H1 (cell line): ENCODE measurements around the gene EPX. TPM values are rescaled to one million over a fixed set of nuclear protein-coding genes. Genes with fewer than 3 reads are reported as not detected.

ENCODE experiments used
- CTCF ChIA-PET: fragments of 300-600 bp; sonication (Branson Sonifier 250); formaldehyde crosslinking; loops from one replicate; lab custom pipeline; 2021; ENCODE audit not compliant: partially characterized antibody; lab: Charles Lee
- POLR2A ChIA-PET: fragments of 300-600 bp; sonication (Branson Sonifier 250); formaldehyde crosslinking; loops from one replicate; lab custom pipeline; 2021; ENCODE audit warnings: inconsistent platforms; ENCODE audit not compliant: partially characterized antibody; lab: Charles Lee
- DNase-seq, 2 experiments: peaks; one replicate each; pipeline versions ENCODE4 v3.0.0 to v3.0.0-alpha.2; 2010 to 2022; ENCODE audit warnings: low spot score in 2 of 2, low read depth in 1 of 2, mixed read lengths in 1 of 2
- FAIRE-seq: peaks from 2 replicates; lab custom pipeline; 2011; peaks lifted over from hg19 to GRCh38; lab: Jason Lieb, UNC
- H2AFZ ChIP-seq: 2 replicates; pipeline ENCODE4 v1.8.1; 2012; ENCODE audit warnings: low read length, inconsistent platforms
- H2AK5ac ChIP-seq: 2 replicates; pipeline ENCODE4 v1.6.1; 2013; ENCODE audit warnings: low read depth, low read length
- H2BK120ac ChIP-seq: replicated peaks from 2 replicates; pipeline ENCODE3; 2013; ENCODE audit warnings: low read depth, low read length, inconsistent platforms
- H2BK12ac ChIP-seq: 2 replicates; pipeline ENCODE4 v1.6.1; 2013; ENCODE audit warnings: low read depth, low read length
- H2BK15ac ChIP-seq: 2 replicates; pipeline ENCODE4 v1.6.1; 2013; ENCODE audit warnings: low read length
- H2BK20ac ChIP-seq: 2 replicates; pipeline ENCODE4 v1.6.1; 2013; ENCODE audit warnings: low read length
- H2BK5ac ChIP-seq: 2 replicates; pipeline ENCODE4 v1.6.1; 2013; ENCODE audit warnings: low read depth, low read length
- H3K14ac ChIP-seq: 2 replicates; pipeline ENCODE4 v1.6.1; 2013; ENCODE audit warnings: inconsistent platforms; ENCODE audit not compliant: insufficient read length
- H3K18ac ChIP-seq: 2 replicates; pipeline ENCODE4 v1.6.1; 2013; ENCODE audit warnings: low read length; ENCODE audit errors: extremely low read depth
- H3K23ac ChIP-seq: 2 replicates; pipeline ENCODE4 v1.6.1; 2013; ENCODE audit warnings: inconsistent platforms; ENCODE audit not compliant: insufficient read length
- H3K23me2 ChIP-seq: 2 replicates; pipeline ENCODE4 v1.6.1; 2013; ENCODE audit warnings: low read depth, low read length
- H3K27ac ChIP-seq: 2 replicates; pipeline ENCODE4 v1.6.1; 2011; ENCODE audit warnings: low read depth, low read length, inconsistent platforms
- H3K27me3 ChIP-seq, 4 experiments: replicated peaks in 1 of 4; 1 replicate in 1 of 4; 2 replicates in 3 of 4; pipeline versions ENCODE4 v1.6.1 to v1.8.1; 2011 to 2013; ENCODE audit warnings: low read length in 3 of 4, mild to moderate bottlenecking in 3 of 4, inconsistent platforms in 2 of 4, mixed read lengths in 2 of 4, moderate library complexity in 1 of 4; ENCODE audit not compliant: control insufficient read depth in 3 of 4, insufficient read depth in 3 of 4; ENCODE audit errors: extremely low read depth in 1 of 4
- H3K36me3 ChIP-seq, 4 experiments: 2 replicates each; pipeline versions ENCODE4 v1.6.1 to v1.8.1; 2011 to 2013; ENCODE audit warnings: mild to moderate bottlenecking in 4 of 4, low read length in 3 of 4, moderate library complexity in 2 of 4, control low read depth in 1 of 4, inconsistent platforms in 1 of 4; ENCODE audit not compliant: insufficient read depth in 4 of 4, control insufficient read depth in 2 of 4
- H3K4ac ChIP-seq: replicated peaks from 2 replicates; pipeline ENCODE3; 2013; ENCODE audit warnings: low read length, low read depth, mixed read lengths, inconsistent platforms; ENCODE audit not compliant: insufficient read length
- H3K4me1 ChIP-seq, 4 experiments: replicated peaks in 1 of 4; 1 replicate in 1 of 4; 2 replicates in 3 of 4; pipeline versions ENCODE4 v1.6.1 to v1.8.1; 2011 to 2013; ENCODE audit warnings: low read length in 3 of 4, inconsistent platforms in 2 of 4, mixed read lengths in 1 of 4; ENCODE audit not compliant: insufficient read depth in 4 of 4, control insufficient read depth in 3 of 4
- H3K4me2 ChIP-seq, 2 experiments: 2 replicates each; pipeline versions ENCODE4 v1.6.1 to v1.8.1; 2011 to 2013; ENCODE audit warnings: low read depth in 2 of 2, low read length in 2 of 2, control low read depth in 1 of 2, inconsistent platforms in 1 of 2, mild to moderate bottlenecking in 1 of 2; ENCODE audit not compliant: insufficient read depth in 1 of 2
- H3K4me3 ChIP-seq, 4 experiments: fragments of 200-600, 300-600 bp in 1 of 4; sonication (generic), shearing (Covaris generic), sonication (Bioruptor Twin) in 1 of 4; 2 replicates each; pipeline versions ENCODE4 v1.5.1 to v1.8.1; 2011 to 2016; ENCODE audit warnings: low read length in 4 of 4, low read depth in 3 of 4, control low read depth in 2 of 4, inconsistent platforms in 2 of 4, mild to moderate bottlenecking in 2 of 4, mixed read lengths in 1 of 4, moderate library complexity in 1 of 4; ENCODE audit not compliant: insufficient read depth in 2 of 4; ENCODE audit errors: extremely low read depth in 1 of 4
- H3K56ac ChIP-seq: replicated peaks from 2 replicates; pipeline ENCODE3; 2013; ENCODE audit warnings: low read depth, mild to moderate bottlenecking, mixed read lengths, low read length, inconsistent platforms; ENCODE audit not compliant: insufficient read length
- H3K79me1 ChIP-seq: 2 replicates; pipeline ENCODE4 v1.6.1; 2013; ENCODE audit warnings: low read depth, low read length, control low read depth
- H3K79me2 ChIP-seq, 2 experiments: 2 replicates each; pipeline versions ENCODE4 v1.6.1 to v1.8.1; 2012 to 2013; ENCODE audit warnings: low read length in 2 of 2, mild to moderate bottlenecking in 2 of 2, inconsistent platforms in 1 of 2; ENCODE audit not compliant: insufficient read depth in 2 of 2, control insufficient read depth in 1 of 2
- H3K9ac ChIP-seq, 4 experiments: replicated peaks in 1 of 4; 1 replicate in 1 of 4; 2 replicates in 3 of 4; pipeline versions ENCODE4 v1.6.1 to v1.8.1; 2011 to 2013; ENCODE audit warnings: low read depth in 3 of 4, low read length in 3 of 4, control low read depth in 2 of 4, mild to moderate bottlenecking in 2 of 4, moderate library complexity in 2 of 4, inconsistent platforms in 1 of 4; ENCODE audit errors: extremely low read depth in 1 of 4
- H3K9me3 ChIP-seq, 2 experiments: 2 replicates each; pipeline versions ENCODE4 v1.6.1 to v1.8.1; 2012 to 2013; ENCODE audit warnings: mild to moderate bottlenecking in 2 of 2, moderate library complexity in 2 of 2, control low read depth in 1 of 2, inconsistent platforms in 1 of 2, low read depth in 1 of 2, low read length in 1 of 2, mixed read lengths in 1 of 2; ENCODE audit not compliant: insufficient read depth in 2 of 2
- H4K20me1 ChIP-seq, 2 experiments: replicated peaks in 1 of 2; 2 replicates each; pipeline versions ENCODE3 to v1.8.1; 2011 to 2013; ENCODE audit warnings: inconsistent platforms in 2 of 2, low read length in 2 of 2, mild to moderate bottlenecking in 1 of 2; ENCODE audit not compliant: insufficient read depth in 2 of 2, control insufficient read depth in 1 of 2
- H4K5ac ChIP-seq: 2 replicates; pipeline ENCODE4 v1.6.1; 2013; ENCODE audit warnings: low read length, low read depth, mixed read lengths, inconsistent platforms; ENCODE audit not compliant: insufficient read length
- H4K8ac ChIP-seq: 2 replicates; pipeline ENCODE4 v1.8.0; 2013; ENCODE audit warnings: mild to moderate bottlenecking, moderate library complexity, low read length, inconsistent platforms; ENCODE audit not compliant: insufficient read depth; ENCODE audit errors: extremely low read depth
- H4K91ac ChIP-seq: replicated peaks from 2 replicates; pipeline ENCODE3; 2013; ENCODE audit warnings: low read length, mixed read lengths, inconsistent platforms; ENCODE audit not compliant: insufficient read length
- JUN ChIP-seq: IDR thresholded peaks from 2 replicates; pipeline ENCODE4 v1.6.1; 2011; ENCODE audit warnings: low read depth, mild to moderate bottlenecking, improper control_type of control experiment, low read length
- POLR2A ChIP-seq, 2 experiments: IDR thresholded peaks; 1 replicate in 1 of 2; 2 replicates in 1 of 2; pipeline ENCODE4 v1.6.1; 2011; ENCODE audit warnings: low read depth in 2 of 2, low read length in 2 of 2, mild to moderate bottlenecking in 2 of 2; ENCODE audit errors: control extremely low read depth in 1 of 2
- TBP ChIP-seq: IDR thresholded peaks from 2 replicates; pipeline ENCODE4 v1.6.1; 2011; ENCODE audit warnings: low read depth, low read length, improper control_type of control experiment
- USF2 ChIP-seq: IDR thresholded peaks from 2 replicates; pipeline ENCODE4 v1.6.1; 2011; ENCODE audit warnings: low read length, improper control_type of control experiment
- WGBS, 2 experiments: shearing (Covaris generic) in 1 of 2; methylation state at CpG; one replicate each; pipeline versions ENCODE4 v1.1.6 to v1.1.7; 2013 to 2015; ENCODE audit warnings: low lambda C conversion rate in 2 of 2, mixed read lengths in 2 of 2, inconsistent platforms in 1 of 2, low coverage in 1 of 2, missing lambda C conversion rate in 1 of 2; ENCODE audit not compliant: insufficient replicate concordance in 2 of 2, insufficient coverage in 1 of 2, insufficient read length in 1 of 2; ENCODE audit errors: extremely low coverage in 1 of 2, missing lambda C conversion rate in 1 of 2; 5-methylcytosine and 5-hydroxymethylcytosine counted together
- polyA plus RNA-seq, 7 experiments: library from polyadenylated mRNA; depleted of rRNA in 3 of 7; stranded (reverse) in 5 of 7; unstranded in 2 of 7; fragments of >200 nt in 5 of 7; fragments of 200-250 nt in 2 of 7; gene quantifications; 1 replicate in 5 of 7; 2 replicates in 1 of 7; 4 replicates in 1 of 7; pipeline versions ENCODE4 v1.2.1 to v1.2.3, GENCODE V29; 2011 to 2013; ENCODE audit warnings: missing spikeins in 2 of 7, mixed read lengths in 2 of 7
- total RNA-seq: library from RNA; stranded (reverse); fragmentation: NEBNext Ultra II Directional; extraction: Animal tissue kit (Norgen Biotek cat#: 25700); gene quantifications from 2 replicates; pipeline ENCODE4 v1.2.1, GENCODE V29; 2021
- TF ChIP-seq, protein P1 (sequence below), 3 experiments: IDR thresholded peaks; 1 replicate in 2 of 3; 2 replicates in 1 of 3; pipeline versions ENCODE4 v1.5.1 to v1.6.1; 2011; ENCODE audit warnings: low read length in 3 of 3, mild to moderate bottlenecking in 3 of 3, inconsistent platforms in 2 of 3, low read depth in 1 of 3, moderate library complexity in 1 of 3; ENCODE audit not compliant: insufficient read depth in 1 of 3; ENCODE audit errors: control extremely low read depth in 1 of 3
- TF ChIP-seq, protein P2 (sequence below): IDR thresholded peaks from 2 replicates; pipeline ENCODE4 v1.6.1; 2011; ENCODE audit warnings: low read depth, mild to moderate bottlenecking, low read length; ENCODE audit not compliant: insufficient read depth

EPX gene
- total and polyA plus RNA-seq, 2 of the 8 experiments (the other 6 are each of a cell fraction or from before 2014, with no cell fraction given) = not detected

GRCh38 chr17:58249270-58250133, 57.0 kb downstream of the EPX start:
- CTCF ChIA-PET = interaction anchor here (0.6 to 5.4 kb wide), 41 partner anchors 8 to 1090 kb away, joined by 3 to 55 read pairs (median 3); partner anchors contain the start of genes LPO and MPO
- H2AFZ ChIP-seq = peak overlapping the region; percentile 65
- no peak overlapping the region for H4K5ac ChIP-seq
- DNase-seq = peak in 1 of 2 experiments; percentile 93
- FAIRE-seq = no peak
- peak overlapping the region in 3 of 4 experiments; percentile 38 to 46 (median 41); a peak in 2 of 7 replicates for H3K9ac ChIP-seq
- WGBS, 2 experiments = 12% methylated on average over 33 of the region's 57 CpGs; no CpG with 5 or more reads in 1 of the 2 experiments
- H3K9me3 ChIP-seq = peaks cover 8% of the 10 kb centered on the region in 2 experiments; a peak in 3 of 4 replicates
- no peak overlapping the region; the same call in 1 of the 2 replicates for H2BK5ac ChIP-seq
- H3K79me2 ChIP-seq = no peaks in the 10 kb centered on the region
- H3K4ac ChIP-seq = no peak overlapping the region
- no peak overlapping the region for H3K23ac ChIP-seq
- H3K56ac ChIP-seq = no peak overlapping the region
- H4K20me1 ChIP-seq = no peaks in the 10 kb centered on the region
- H2BK20ac ChIP-seq = no peak overlapping the region
- no peak overlapping the region; the same call in none of the 2 replicates for H3K18ac ChIP-seq
- peak overlapping the region; percentile 94; the same call in 1 of the 2 replicates for H2BK12ac ChIP-seq
- POLR2A ChIA-PET = interaction anchor here (0.6 to 1.3 kb wide), 5 partner anchors 12 to 94 kb away, joined by 3 to 6 read pairs (median 3); no protein-coding TSS in a partner anchor
- no peak overlapping the region for H2BK120ac ChIP-seq
- no peaks in the 10 kb centered on the region for H3K36me3 ChIP-seq
- peak overlapping the region; percentile 71 to 96 for H3K4me2 ChIP-seq
- H4K8ac ChIP-seq = peak overlapping the region; percentile 75; the same call in 1 of the 2 replicates
- peaks cover 36 to 70% (median 49%) of the 10 kb centered on the region in 4 experiments for H3K27me3 ChIP-seq
- peak overlapping the region; percentile 52 for H4K91ac ChIP-seq
- peak overlapping the region; percentile 88; the same call in 1 of the 2 replicates for H2BK15ac ChIP-seq
- H3K23me2 ChIP-seq = peaks cover 5% of the 10 kb centered on the region; the same call in 1 of the 2 replicates
- no peak overlapping the region for H3K14ac ChIP-seq
- peak overlapping the region; percentile 28 to 56 (median 36); a peak in 7 of 8 replicates for H3K4me3 ChIP-seq
- no peak overlapping the region for H2AK5ac ChIP-seq
- no peak overlapping the region for H3K27ac ChIP-seq
- H3K79me1 ChIP-seq = no peaks in the 10 kb centered on the region
- peaks cover 0 to 4% (median 1%) of the 10 kb centered on the region in 4 experiments; a peak in 4 of 7 replicates for H3K4me1 ChIP-seq
- TF ChIP-seq JUN (no peak), POLR2A (IDR thresholded peaks at IDR 0.05; ENCODE audit: control extremely low read depth in 1 of 2, low read depth in 2 of 2, low read length in 2 of 2) (no peak), TBP (no peak), USF2 (peak; percentile 74)
- TF ChIP-seq, protein P1, sequence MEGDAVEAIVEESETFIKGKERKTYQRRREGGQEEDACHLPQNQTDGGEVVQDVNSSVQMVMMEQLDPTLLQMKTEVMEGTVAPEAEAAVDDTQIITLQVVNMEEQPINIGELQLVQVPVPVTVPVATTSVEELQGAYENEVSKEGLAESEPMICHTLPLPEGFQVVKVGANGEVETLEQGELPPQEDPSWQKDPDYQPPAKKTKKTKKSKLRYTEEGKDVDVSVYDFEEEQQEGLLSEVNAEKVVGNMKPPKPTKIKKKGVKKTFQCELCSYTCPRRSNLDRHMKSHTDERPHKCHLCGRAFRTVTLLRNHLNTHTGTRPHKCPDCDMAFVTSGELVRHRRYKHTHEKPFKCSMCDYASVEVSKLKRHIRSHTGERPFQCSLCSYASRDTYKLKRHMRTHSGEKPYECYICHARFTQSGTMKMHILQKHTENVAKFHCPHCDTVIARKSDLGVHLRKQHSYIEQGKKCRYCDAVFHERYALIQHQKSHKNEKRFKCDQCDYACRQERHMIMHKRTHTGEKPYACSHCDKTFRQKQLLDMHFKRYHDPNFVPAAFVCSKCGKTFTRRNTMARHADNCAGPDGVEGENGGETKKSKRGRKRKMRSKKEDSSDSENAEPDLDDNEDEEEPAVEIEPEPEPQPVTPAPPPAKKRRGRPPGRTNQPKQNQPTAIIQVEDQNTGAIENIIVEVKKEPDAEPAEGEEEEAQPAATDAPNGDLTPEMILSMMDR (IDR thresholded peaks at IDR 0.05; ENCODE audit: control extremely low read depth in 1 of 3, insufficient read depth in 1 of 3, low read depth in 1 of 3, low read length in 3 of 3) = peak; percentile 85 to 88 (median 86)
- TF ChIP-seq, protein P2, sequence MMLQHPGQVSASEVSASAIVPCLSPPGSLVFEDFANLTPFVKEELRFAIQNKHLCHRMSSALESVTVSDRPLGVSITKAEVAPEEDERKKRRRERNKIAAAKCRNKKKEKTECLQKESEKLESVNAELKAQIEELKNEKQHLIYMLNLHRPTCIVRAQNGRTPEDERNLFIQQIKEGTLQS = peak; percentile 51; the same call in 1 of the 2 replicates
